Neural cell (in vitro differentiated cells): ENCODE data around the gene IDI1. TPM values are rescaled to one million over a fixed set of nuclear protein-coding genes. Genes with fewer than 3 reads are reported as not detected.

Experiments used
- H2AFZ ChIP-seq: fragments of 200-600, 300-800 bp; sonication (generic), shearing (Covaris generic); 2 replicates; pipeline ENCODE4 v1.6.0; 2014; ENCODE audit warnings: low read depth, mild to moderate bottlenecking, antibody characterized with exemption, low read length, moderate library complexity
- H3F3A ChIP-seq: fragments of 200-600 bp; shearing (Covaris generic); 2 replicates; pipeline ENCODE4 v1.6.1; 2016; ENCODE audit warnings: mild to moderate bottlenecking, moderate library complexity, mixed read lengths, antibody characterized with exemption, low read length; ENCODE audit not compliant: insufficient read depth, poor library complexity, severe bottlenecking
- H3K27ac ChIP-seq: fragments of 200-600, 300-800 bp; sonication (generic), shearing (Covaris generic); 2 replicates; pipeline ENCODE4 v1.5.1; 2014; ENCODE audit warnings: mild to moderate bottlenecking, low read length, moderate library complexity
- H3K27me3 ChIP-seq: fragments of 300-800, 200-600 bp; sonication (generic), shearing (Covaris generic); 2 replicates; pipeline ENCODE4 v1.6.0; 2014; ENCODE audit warnings: mild to moderate bottlenecking, low read depth, low read length, moderate library complexity; ENCODE audit not compliant: insufficient read depth
- H3K36me3 ChIP-seq: fragments of 300-800, 200-600 bp; sonication (generic), shearing (Covaris generic); 2 replicates; pipeline ENCODE4 v1.5.1; 2014; ENCODE audit warnings: mild to moderate bottlenecking, antibody characterized with exemption, low read length, moderate library complexity; ENCODE audit not compliant: insufficient read depth
- H3K4me2 ChIP-seq: fragments of 300-800, 200-600 bp; sonication (generic), shearing (Covaris generic); 2 replicates; pipeline ENCODE4 v1.6.0; 2014; ENCODE audit warnings: mild to moderate bottlenecking, low read length
- H3K4me3 ChIP-seq: fragments of 300-800, 200-600 bp; sonication (generic), shearing (Covaris generic); 2 replicates; pipeline ENCODE4 v1.5.1; 2014; ENCODE audit warnings: mild to moderate bottlenecking, low read length, moderate library complexity
- H3K79me2 ChIP-seq: fragments of 200-600 bp; shearing (Covaris generic); replicated peaks from 2 replicates; pipeline ENCODE4 v1.6.0; 2014; ENCODE audit warnings: mild to moderate bottlenecking, low read length, moderate library complexity; ENCODE audit not compliant: insufficient read depth
- H3K9ac ChIP-seq: fragments of 300-800, 200-600 bp; sonication (generic), shearing (Covaris generic); 2 replicates; pipeline ENCODE4 v1.6.1; 2016; ENCODE audit warnings: mild to moderate bottlenecking, low read length, mixed read lengths
- H3K9me2 ChIP-seq: fragments of 200-600 bp; shearing (Covaris generic); 2 replicates; pipeline ENCODE4 v1.6.1; 2016; ENCODE audit warnings: mild to moderate bottlenecking, low read length, mixed read lengths; ENCODE audit not compliant: insufficient read depth
- H3K9me3 ChIP-seq: fragments of 200-600, 300-800 bp; sonication (generic), shearing (Covaris generic); 2 replicates; pipeline ENCODE4 v1.6.1; 2016; ENCODE audit warnings: mild to moderate bottlenecking, mixed run types, low read length, moderate library complexity, mixed read lengths
- H4K20me1 ChIP-seq: fragments of 200-600 bp; shearing (Covaris generic); 2 replicates; pipeline ENCODE4 v1.6.1; 2016; ENCODE audit warnings: mild to moderate bottlenecking, mixed run types; ENCODE audit not compliant: insufficient read depth
- CTCF ChIP-seq: fragments of 450-650 bp; IDR thresholded peaks from 2 replicates; pipeline ENCODE4 v1.5.1; 2014; ENCODE audit warnings: antibody characterized with exemption, mild to moderate bottlenecking, moderate library complexity; ENCODE audit not compliant: poor library complexity, severe bottlenecking
- EP300 ChIP-seq: fragments of 450-650 bp; conservative IDR thresholded peaks from 2 replicates; pipeline ENCODE4 v1.6.1; 2014; ENCODE audit warnings: antibody characterized with exemption, mild to moderate bottlenecking, moderate library complexity; ENCODE audit not compliant: poor library complexity, severe bottlenecking
- EZH2 ChIP-seq: fragments of 200-600, 300-800 bp; shearing (Covaris generic), sonication (generic); IDR thresholded peaks from 2 replicates; pipeline ENCODE4 v1.6.1; 2014; ENCODE audit warnings: antibody characterized with exemption, low read length, borderline replicate concordance, mild to moderate bottlenecking; ENCODE audit not compliant: insufficient read depth, poor library complexity, severe bottlenecking
- MXI1 ChIP-seq: fragments of 450-650 bp; conservative IDR thresholded peaks from 2 replicates; pipeline ENCODE4 v1.6.1; 2014; ENCODE audit warnings: antibody characterized with exemption, mild to moderate bottlenecking; ENCODE audit not compliant: poor library complexity, severe bottlenecking
- POLR2AphosphoS5 ChIP-seq: IDR thresholded peaks from 2 replicates; pipeline ENCODE4 v1.6.1; 2012
- RAD21 ChIP-seq: fragments of 450-650 bp; conservative IDR thresholded peaks from 2 replicates; pipeline ENCODE4 v1.6.1; 2014; ENCODE audit warnings: antibody characterized with exemption, mild to moderate bottlenecking, moderate library complexity
- REST ChIP-seq: IDR thresholded peaks from 2 replicates; pipeline ENCODE4 v1.6.1; 2012; ENCODE audit warnings: borderline replicate concordance
- SMC3 ChIP-seq: fragments of 450-650 bp; conservative IDR thresholded peaks from 2 replicates; pipeline ENCODE4 v1.6.1; 2014; ENCODE audit warnings: antibody characterized with exemption, mild to moderate bottlenecking, moderate library complexity; ENCODE audit not compliant: poor library complexity
- TAF1 ChIP-seq: IDR thresholded peaks from 2 replicates; pipeline ENCODE4 v1.6.1; 2012; ENCODE audit warnings: low read depth
- polyA plus RNA-seq: library from polyadenylated mRNA; depleted of rRNA; stranded (reverse); fragments of >200 nt; gene quantifications from 2 replicates; pipeline ENCODE4 v1.2.3, GENCODE V29; 2014

Gene IDI1
- polyA plus RNA-seq, 1 donor from 2014 or later: 307 TPM

GRCh38 chr10:1054684-1055083, 5.8 kb upstream of the IDI1 start:
- Histone ChIP-seq H3F3A (peaks cover 8% of the 10 kb centered on the region), H4K20me1 (no peaks in the 10 kb centered on the region), H3K9me2 (no peaks in the 10 kb centered on the region), H2AFZ (no peak overlapping the region), H3K4me3 (peak overlapping the region; percentile 96), H3K36me3 (no peaks in the 10 kb centered on the region), H3K9ac (peak overlapping the region; percentile 94), H3K4me2 (peak overlapping the region; percentile 82), H3K79me2 (peaks cover 77% of the 10 kb centered on the region), H3K9me3 (no peaks in the 10 kb centered on the region), H3K27me3 (no peaks in the 10 kb centered on the region), H3K27ac (no peak overlapping the region)
- no peak for TF ChIP-seq EZH2
- no peak for TF ChIP-seq CTCF
- TF ChIP-seq TAF1: no peak
- no peak for TF ChIP-seq POLR2AphosphoS5
- TF ChIP-seq RAD21: no peak
- TF ChIP-seq EP300: no peak
- TF ChIP-seq SMC3: no peak
- TF ChIP-seq REST: no peak
- no peak for TF ChIP-seq MXI1

GRCh38 chr10:1050554-1050953, 1.6 kb upstream of the IDI1 start:
- Histone ChIP-seq H3K4me2 (peak overlapping the region; percentile 72), H3K9me3 (no peaks in the 10 kb centered on the region), H4K20me1 (peaks cover 6% of the 10 kb centered on the region), H3K36me3 (no peaks in the 10 kb centered on the region), H3K27ac (peak overlapping the region; percentile 99), H3K9me2 (no peaks in the 10 kb centered on the region), H3K79me2 (peaks cover 74% of the 10 kb centered on the region), H3F3A (peaks cover 5% of the 10 kb centered on the region), H3K9ac (peak overlapping the region; percentile 96), H3K4me3 (peak overlapping the region; percentile 81), H2AFZ (no peak overlapping the region), H3K27me3 (no peaks in the 10 kb centered on the region)
- no peak for TF ChIP-seq RAD21
- no peak for TF ChIP-seq MXI1
- TF ChIP-seq REST: no peak
- no peak for TF ChIP-seq TAF1
- no peak for TF ChIP-seq SMC3
- no peak for TF ChIP-seq EZH2
- no peak for TF ChIP-seq EP300
- no peak for TF ChIP-seq CTCF
- TF ChIP-seq POLR2AphosphoS5: no peak
